NCI-H2196 treated with DMSO at 0.1 percent for 48 hours (cell line): ENCODE data around the gene ADRA1B.
"Not testable (repeated sequence)": the region's sequence is repeated elsewhere in the genome, so short reads cannot be mapped to it uniquely, and the experiment has no call there.

Source experiments
- DNase-seq: peaks from one replicate; lab custom pipeline; 2025; ENCODE audit not compliant: unreplicated experiment; lab: John Stamatoyannopoulos, UW

Gene ADRA1B

DNA sequence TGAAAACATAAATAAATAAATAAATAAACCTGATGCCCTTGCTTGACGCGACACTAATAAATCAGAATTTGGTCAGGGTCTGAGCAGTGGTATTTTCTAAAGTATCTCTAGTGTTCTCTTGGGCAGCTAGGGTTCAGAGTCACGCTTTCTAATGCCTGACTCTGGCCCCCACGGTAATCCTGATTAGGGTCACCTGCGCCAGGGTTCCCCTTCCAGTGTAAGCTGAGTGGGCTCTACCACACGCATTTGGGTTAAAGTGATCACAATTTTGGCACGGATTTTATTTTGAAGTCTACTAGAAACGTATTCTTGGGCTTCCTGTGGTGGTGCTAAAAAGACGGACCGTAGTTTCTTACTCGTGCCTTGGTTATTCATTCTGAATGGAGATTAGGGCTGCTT is 93.3 kb downstream of the ADRA1B start:
- no peak for DNase-seq

DNA sequence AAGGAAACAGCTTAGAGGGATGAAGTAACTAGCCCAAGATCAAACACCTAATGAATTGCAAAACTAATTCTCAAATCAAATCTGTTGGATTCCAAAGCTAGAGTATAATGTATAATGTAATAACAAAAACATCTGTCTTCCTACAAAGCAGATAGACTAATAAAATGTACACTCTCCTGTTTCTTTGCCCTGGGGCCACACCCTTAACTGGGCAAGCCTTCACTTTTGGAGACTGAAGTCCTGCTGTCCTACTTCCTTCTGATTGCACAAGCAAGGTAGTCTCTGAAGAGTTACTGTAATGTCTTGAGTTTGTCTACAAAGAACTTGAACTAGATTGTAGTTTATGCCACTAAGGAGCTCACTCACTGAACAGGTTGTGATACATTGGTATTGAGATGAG is 95.2 kb downstream of the ADRA1B start:
- no peak for DNase-seq

DNA sequence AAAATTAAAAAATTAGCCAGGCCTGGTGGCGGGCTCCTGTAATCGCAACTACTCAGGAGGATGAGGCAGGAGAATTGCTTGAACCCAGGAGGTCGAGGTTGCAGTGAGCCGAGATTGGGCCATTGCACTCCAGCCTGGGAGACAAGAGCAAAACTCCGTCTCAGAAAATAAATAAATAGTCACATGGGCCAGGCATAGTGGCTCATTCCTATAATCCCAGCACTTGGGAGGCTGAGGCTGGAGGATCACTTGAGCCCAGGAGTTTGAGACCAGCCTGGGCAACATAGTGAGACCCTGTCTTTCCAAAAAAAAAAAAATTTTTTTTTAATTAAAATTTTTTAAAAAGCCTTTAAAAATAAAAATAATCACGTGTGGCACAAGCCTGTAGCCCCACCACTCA is 97.9 kb downstream of the ADRA1B start:
- not testable (repeated sequence) for DNase-seq

DNA sequence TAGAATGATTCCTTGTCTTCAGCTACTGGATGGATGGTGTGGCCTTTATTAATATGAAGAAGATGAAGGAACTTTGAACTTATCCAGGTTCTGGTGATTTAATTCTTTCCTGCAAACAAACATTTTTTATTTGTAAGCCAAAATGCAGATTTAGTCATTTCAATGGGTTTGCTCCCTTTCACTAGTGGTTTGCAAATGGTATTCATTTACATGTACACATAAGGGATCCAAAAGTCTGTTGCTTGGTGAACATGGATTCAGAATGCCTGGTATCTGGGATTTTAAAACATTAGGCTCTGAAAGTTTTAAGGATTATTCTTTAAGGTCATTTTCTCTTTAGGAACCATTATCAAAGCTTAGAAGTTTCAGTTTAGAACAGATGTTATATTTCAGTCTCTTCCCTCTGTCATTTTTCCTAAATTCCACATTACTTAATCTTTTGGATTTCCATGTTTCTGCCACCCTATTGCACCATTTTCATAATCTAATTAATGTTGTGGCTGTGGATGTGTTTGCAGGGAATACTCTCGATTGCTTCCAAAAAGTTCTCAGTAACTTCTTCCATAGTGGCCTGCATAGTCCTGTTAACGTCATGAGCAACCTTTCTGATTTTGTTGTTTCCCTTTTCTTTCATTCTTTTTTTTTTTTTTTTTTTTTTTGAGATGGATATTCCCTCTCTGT is 102.8 kb downstream of the ADRA1B start:
- DNase-seq = no peak

DNA sequence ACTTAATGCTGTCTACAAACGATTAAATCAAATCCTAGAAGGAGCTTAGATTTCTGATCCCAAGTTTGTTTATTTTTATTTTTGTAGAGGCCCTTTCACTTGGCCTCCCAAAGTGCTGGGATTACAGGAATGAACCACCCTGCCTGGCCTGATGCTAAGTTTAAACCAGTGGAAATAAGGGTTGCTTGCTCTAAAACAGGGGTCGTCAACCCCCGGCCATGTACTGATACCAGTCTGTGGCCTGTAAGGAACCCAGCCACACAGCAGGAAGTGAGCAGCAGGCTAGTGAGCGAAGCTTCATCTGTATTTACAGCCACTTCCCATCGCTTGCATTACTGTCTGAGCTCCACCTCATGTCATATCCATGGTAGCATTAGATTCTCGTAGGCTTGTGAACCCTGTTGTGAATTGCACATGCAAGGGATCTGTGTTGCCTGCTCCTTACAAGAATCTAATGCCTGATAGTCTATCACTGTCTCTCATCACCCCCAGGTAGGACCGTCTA is 104.0 kb downstream of the ADRA1B start:
- no peak for DNase-seq

DNA sequence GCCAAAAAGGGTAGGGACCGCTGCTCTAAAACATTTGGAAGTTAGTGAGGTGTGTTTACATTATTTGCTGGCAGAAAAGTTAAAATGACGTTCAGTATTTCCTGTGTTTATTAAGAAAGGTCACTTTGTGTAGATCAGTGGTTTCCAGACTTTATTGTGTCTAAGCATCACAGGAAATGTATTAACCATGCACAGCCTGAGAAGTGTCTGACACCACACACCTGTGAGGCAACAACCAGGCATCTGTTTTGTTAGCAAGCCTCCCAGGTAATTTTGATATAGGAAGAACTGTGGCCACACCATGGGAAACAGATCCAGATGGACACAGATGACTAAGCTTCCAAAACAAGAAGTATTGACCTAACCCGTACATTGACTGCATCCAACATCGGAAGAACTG is 104.7 kb downstream of the ADRA1B start:
- DNase-seq = no peak

DNA sequence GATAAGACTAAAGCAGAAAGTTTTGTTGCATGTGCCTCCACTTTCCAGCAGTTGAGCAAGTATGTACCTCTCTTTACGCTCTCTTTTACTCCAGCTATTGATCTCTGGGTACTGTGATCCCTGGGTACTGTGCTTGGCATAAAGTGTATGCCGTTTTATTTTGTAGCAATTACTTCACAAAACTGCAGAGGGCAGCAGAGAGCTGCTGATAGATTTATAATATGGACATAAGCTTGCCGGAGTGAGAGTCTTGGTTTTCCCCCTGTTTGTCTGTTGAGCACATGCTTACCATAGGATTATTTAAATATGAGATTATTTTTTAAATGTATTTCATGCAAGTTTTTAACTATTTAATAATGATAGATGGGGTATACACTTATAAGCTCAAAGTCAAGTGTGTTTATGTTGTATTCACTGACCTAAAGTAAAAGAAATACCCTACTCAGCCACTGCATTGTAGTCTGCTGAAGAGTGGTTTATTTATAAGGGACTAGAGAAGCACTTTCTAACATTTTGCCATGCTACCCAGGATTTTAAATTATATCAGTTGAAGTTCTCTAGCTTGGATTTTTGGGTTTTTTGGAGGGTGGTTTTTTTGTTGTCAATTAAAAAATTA is 105.7 kb downstream of the ADRA1B start:
- DNase-seq = peak; percentile 72
